Neural progenitor cell (in vitro differentiated cells): Measurements from ENCODE around the gene KDM6A. TPM values are rescaled to one million over a fixed set of nuclear protein-coding genes. Genes with fewer than 3 reads are reported as not detected.

Experiments used
- DNase-seq: peaks from one replicate; pipeline ENCODE4 v3.0.0-alpha.2; 2016; ENCODE audit warnings: low spot score
- H2AFZ ChIP-seq: fragments of 200-600 bp; sonication (generic); replicated peaks from 2 replicates; pipeline ENCODE4 v1.6.1; 2016; ENCODE audit warnings: antibody characterized with exemption
- H3F3A ChIP-seq: fragments of 200-600 bp; sonication (generic); 2 replicates; pipeline ENCODE4 v1.6.1; 2016; ENCODE audit warnings: antibody characterized with exemption, low read depth
- H3K27ac ChIP-seq: fragments of 200-600 bp; sonication (generic); 2 replicates; pipeline ENCODE4 v1.5.1; 2016; ENCODE audit warnings: mild to moderate bottlenecking
- H3K27me3 ChIP-seq: fragments of 200-600 bp; sonication (generic); 2 replicates; pipeline ENCODE4 v1.6.1; 2016; ENCODE audit warnings: mild to moderate bottlenecking, moderate library complexity
- H3K36me3 ChIP-seq: fragments of 200-600 bp; sonication (generic); 2 replicates; pipeline ENCODE4 v1.5.1; 2016
- H3K4me1 ChIP-seq: fragments of 200-600 bp; sonication (generic); 2 replicates; pipeline ENCODE4 v1.6.1; 2016; ENCODE audit warnings: mixed run types
- H3K4me2 ChIP-seq: fragments of 200-600 bp; sonication (generic); 2 replicates; pipeline ENCODE4 v1.6.1; 2016
- H3K4me3 ChIP-seq: fragments of 200-600 bp; sonication (generic); 2 replicates; pipeline ENCODE4 v1.5.1; 2016
- H3K79me2 ChIP-seq: fragments of 200-600 bp; sonication (generic); 2 replicates; pipeline ENCODE4 v1.6.1; 2016; ENCODE audit warnings: low read depth
- H3K9ac ChIP-seq: fragments of 200-600 bp; sonication (generic); 2 replicates; pipeline ENCODE4 v1.6.1; 2016
- H3K9me3 ChIP-seq: fragments of 200-600 bp; sonication (generic); 2 replicates; pipeline ENCODE4 v1.5.1; 2016; ENCODE audit warnings: low read depth
- H4K20me1 ChIP-seq: fragments of 200-600 bp; sonication (generic); 2 replicates; pipeline ENCODE4 v1.6.1; 2016; ENCODE audit warnings: low read depth
- H3K27ac Mint-ChIP-seq: 3 replicates; pipeline ENCODE4 v1.8.0; 2021; ENCODE audit warnings: mixed read lengths
- H3K27me3 Mint-ChIP-seq: 2 replicates; pipeline ENCODE4 v1.8.0; 2022; ENCODE audit warnings: low read depth, mild to moderate bottlenecking, inconsistent platforms, moderate library complexity, mixed read lengths; ENCODE audit not compliant: insufficient read depth
- H3K36me3 Mint-ChIP-seq: 3 replicates; pipeline ENCODE4 v1.8.0; 2021; ENCODE audit warnings: mixed read lengths
- H3K4me1 Mint-ChIP-seq: 3 replicates; pipeline ENCODE4 v1.8.0; 2021; ENCODE audit warnings: mixed read lengths
- H3K4me3 Mint-ChIP-seq: 3 replicates; pipeline ENCODE4 v1.8.0; 2021; ENCODE audit warnings: mild to moderate bottlenecking, moderate library complexity, mixed read lengths
- H3K9me3 Mint-ChIP-seq: 3 replicates; pipeline ENCODE4 v1.8.0; 2020; ENCODE audit warnings: mixed read lengths
- EZH2 ChIP-seq: fragments of 200-600 bp; sonication (generic); IDR thresholded peaks from 2 replicates; pipeline ENCODE4 v1.6.1; 2017; ENCODE audit warnings: antibody characterized with exemption, mild to moderate bottlenecking, moderate library complexity
- EZH2phosphoT487 ChIP-seq: fragments of 200-600 bp; sonication (generic); IDR thresholded peaks from 2 replicates; pipeline ENCODE4 v1.6.1; 2017; ENCODE audit warnings: antibody characterized with exemption
- total RNA-seq: library from RNA; depleted of rRNA; stranded (reverse); fragments of >200 nt; gene quantifications from 2 replicates; pipeline ENCODE4 v1.2.3, GENCODE V29; 2015; ENCODE audit warnings: low replicate concordance
- TF ChIP-seq, protein P1 (sequence below): fragments of 200-600 bp; sonication (generic); IDR thresholded peaks from 2 replicates; pipeline ENCODE4 v1.5.1; 2017; ENCODE audit warnings: antibody characterized with exemption, mild to moderate bottlenecking

Gene KDM6A
- total RNA-seq, 1 donor from 2014 or later, result 56.2 TPM

DNA sequence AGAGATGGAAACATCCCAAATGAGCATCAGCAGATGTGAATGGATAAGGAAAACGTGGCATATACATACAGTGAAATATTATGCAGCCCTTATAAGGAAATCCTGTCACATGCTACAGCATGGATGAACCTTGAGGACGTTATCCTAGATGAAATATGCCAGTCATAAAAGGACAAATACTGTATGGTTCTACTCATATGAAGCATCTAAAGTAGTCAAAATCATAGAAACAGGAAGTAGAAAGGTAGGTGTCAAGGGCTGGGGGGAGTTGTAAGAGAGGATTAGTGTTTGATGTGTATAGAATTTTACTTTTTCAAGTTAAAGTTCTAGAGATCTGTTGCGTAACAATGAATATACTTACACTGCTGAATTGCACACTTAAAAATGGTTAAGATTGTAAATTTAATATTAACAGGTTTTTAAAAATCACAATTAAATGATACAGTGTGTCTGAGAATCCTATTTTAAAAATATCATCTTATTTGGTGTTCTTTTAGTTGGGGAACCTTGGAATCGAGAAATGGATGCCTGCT, 58.5 kb downstream of the KDM6A start:
- H2AFZ ChIP-seq, result no peak overlapping the region
- no peak overlapping the region for H3K9ac ChIP-seq
- no peak overlapping the region for H3K27ac ChIP-seq
- H3K36me3 Mint-ChIP-seq, result peaks cover 7% of the 10 kb centered on the region
- peaks cover 3% of the 10 kb centered on the region for H3K27me3 Mint-ChIP-seq
- peaks cover 60% of the 10 kb centered on the region for H3K9me3 Mint-ChIP-seq
- peaks cover 32% of the 10 kb centered on the region for H4K20me1 ChIP-seq
- no peak overlapping the region for H3K27ac Mint-ChIP-seq
- DNase-seq, result no peak
- H3K4me1 Mint-ChIP-seq, result no peaks in the 10 kb centered on the region
- H3K9me3 ChIP-seq, result peaks cover 12% of the 10 kb centered on the region
- no peaks in the 10 kb centered on the region for H3K36me3 ChIP-seq
- TF ChIP-seq, protein P1, sequence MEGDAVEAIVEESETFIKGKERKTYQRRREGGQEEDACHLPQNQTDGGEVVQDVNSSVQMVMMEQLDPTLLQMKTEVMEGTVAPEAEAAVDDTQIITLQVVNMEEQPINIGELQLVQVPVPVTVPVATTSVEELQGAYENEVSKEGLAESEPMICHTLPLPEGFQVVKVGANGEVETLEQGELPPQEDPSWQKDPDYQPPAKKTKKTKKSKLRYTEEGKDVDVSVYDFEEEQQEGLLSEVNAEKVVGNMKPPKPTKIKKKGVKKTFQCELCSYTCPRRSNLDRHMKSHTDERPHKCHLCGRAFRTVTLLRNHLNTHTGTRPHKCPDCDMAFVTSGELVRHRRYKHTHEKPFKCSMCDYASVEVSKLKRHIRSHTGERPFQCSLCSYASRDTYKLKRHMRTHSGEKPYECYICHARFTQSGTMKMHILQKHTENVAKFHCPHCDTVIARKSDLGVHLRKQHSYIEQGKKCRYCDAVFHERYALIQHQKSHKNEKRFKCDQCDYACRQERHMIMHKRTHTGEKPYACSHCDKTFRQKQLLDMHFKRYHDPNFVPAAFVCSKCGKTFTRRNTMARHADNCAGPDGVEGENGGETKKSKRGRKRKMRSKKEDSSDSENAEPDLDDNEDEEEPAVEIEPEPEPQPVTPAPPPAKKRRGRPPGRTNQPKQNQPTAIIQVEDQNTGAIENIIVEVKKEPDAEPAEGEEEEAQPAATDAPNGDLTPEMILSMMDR, result no peak
- TF ChIP-seq EZH2 (no peak), EZH2phosphoT487 (no peak)
- H3K4me3 Mint-ChIP-seq, result no peak overlapping the region
- H3K4me1 ChIP-seq, result no peaks in the 10 kb centered on the region
- H3K4me3 ChIP-seq, result no peak overlapping the region
- no peak overlapping the region for H3K4me2 ChIP-seq
- H3K27me3 ChIP-seq, result no peaks in the 10 kb centered on the region
- peaks cover 100% of the 10 kb centered on the region for H3K79me2 ChIP-seq
- H3F3A ChIP-seq, result no peaks in the 10 kb centered on the region

DNA sequence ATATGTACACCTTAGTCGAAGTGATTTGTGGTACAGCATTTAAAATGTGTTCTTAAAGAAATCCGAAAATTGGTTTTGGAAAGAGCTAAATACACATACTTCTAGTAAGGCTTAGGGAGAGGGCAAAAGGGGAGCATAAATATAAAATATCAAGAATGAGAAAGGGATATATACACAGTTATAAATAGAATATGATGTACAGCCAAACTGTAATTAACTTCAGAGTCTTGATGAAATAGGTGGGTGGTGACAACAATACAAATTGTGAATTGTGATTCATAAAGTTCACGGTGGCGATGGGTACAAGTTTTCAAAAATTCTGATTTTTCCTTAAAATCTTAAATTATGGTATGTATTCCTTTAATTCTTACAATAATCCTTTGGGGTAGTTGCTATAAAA, 62.2 kb downstream of the KDM6A start:
- H3K27ac Mint-ChIP-seq, result no peak overlapping the region
- peaks cover 5% of the 10 kb centered on the region for H3K27me3 Mint-ChIP-seq
- no peak for DNase-seq
- no peak overlapping the region for H3K27ac ChIP-seq
- no peak overlapping the region for H3K4me3 Mint-ChIP-seq
- no peaks in the 10 kb centered on the region for H3K9me3 ChIP-seq
- H3K4me3 ChIP-seq, result no peak overlapping the region
- H3F3A ChIP-seq, result no peaks in the 10 kb centered on the region
- H2AFZ ChIP-seq, result no peak overlapping the region
- no peaks in the 10 kb centered on the region for H3K36me3 ChIP-seq
- H3K4me1 ChIP-seq, result no peaks in the 10 kb centered on the region
- H3K27me3 ChIP-seq, result no peaks in the 10 kb centered on the region
- H3K9me3 Mint-ChIP-seq, result peaks cover 55% of the 10 kb centered on the region
- H3K79me2 ChIP-seq, result peaks cover 100% of the 10 kb centered on the region
- H3K36me3 Mint-ChIP-seq, result peaks cover 9% of the 10 kb centered on the region
- H4K20me1 ChIP-seq, result peaks cover 45% of the 10 kb centered on the region
- no peaks in the 10 kb centered on the region for H3K4me1 Mint-ChIP-seq
- H3K4me2 ChIP-seq, result no peak overlapping the region
- TF ChIP-seq EZH2phosphoT487 (no peak), EZH2 (no peak)
- TF ChIP-seq, protein P1, result no peak
- no peak overlapping the region for H3K9ac ChIP-seq

DNA sequence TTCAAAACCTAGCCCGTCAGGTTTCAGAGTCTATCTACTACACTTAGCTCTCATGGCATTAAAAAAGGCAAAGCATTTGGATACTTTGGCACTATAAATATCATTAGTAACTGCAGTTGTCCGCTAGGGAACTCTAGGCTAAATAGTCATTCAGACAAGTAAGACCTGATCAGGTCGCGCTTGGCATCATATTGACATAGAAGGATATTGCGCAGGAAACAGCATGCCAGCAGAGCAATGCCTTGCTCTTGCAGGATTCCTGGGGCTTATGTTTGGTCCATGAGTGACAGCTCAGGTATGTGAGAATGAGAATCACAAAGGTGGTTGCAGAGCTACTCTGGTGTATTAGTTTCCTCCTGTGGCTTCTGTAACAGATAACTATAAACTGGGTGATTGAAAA, 62.7 kb downstream of the KDM6A start:
- H3K4me3 Mint-ChIP-seq, result no peak overlapping the region
- no peak overlapping the region for H3K27ac ChIP-seq
- peaks cover 55% of the 10 kb centered on the region for H3K9me3 Mint-ChIP-seq
- no peaks in the 10 kb centered on the region for H3F3A ChIP-seq
- peaks cover 12% of the 10 kb centered on the region for H3K36me3 Mint-ChIP-seq
- H3K9me3 ChIP-seq, result no peaks in the 10 kb centered on the region
- H3K9ac ChIP-seq, result no peak overlapping the region
- no peak for DNase-seq
- H4K20me1 ChIP-seq, result peaks cover 45% of the 10 kb centered on the region
- H3K27me3 Mint-ChIP-seq, result peaks cover 5% of the 10 kb centered on the region
- no peak overlapping the region for H3K27ac Mint-ChIP-seq
- peaks cover 100% of the 10 kb centered on the region for H3K79me2 ChIP-seq
- H3K4me2 ChIP-seq, result no peak overlapping the region
- no peaks in the 10 kb centered on the region for H3K4me1 Mint-ChIP-seq
- H2AFZ ChIP-seq, result no peak overlapping the region
- H3K4me3 ChIP-seq, result no peak overlapping the region
- TF ChIP-seq, protein P1, result no peak
- TF ChIP-seq EZH2phosphoT487, result no peak
- no peak for TF ChIP-seq EZH2
- no peaks in the 10 kb centered on the region for H3K36me3 ChIP-seq
- H3K4me1 ChIP-seq, result no peaks in the 10 kb centered on the region
- no peaks in the 10 kb centered on the region for H3K27me3 ChIP-seq
